Measurements from ENCODE around the gene COX7B.

DNA sequence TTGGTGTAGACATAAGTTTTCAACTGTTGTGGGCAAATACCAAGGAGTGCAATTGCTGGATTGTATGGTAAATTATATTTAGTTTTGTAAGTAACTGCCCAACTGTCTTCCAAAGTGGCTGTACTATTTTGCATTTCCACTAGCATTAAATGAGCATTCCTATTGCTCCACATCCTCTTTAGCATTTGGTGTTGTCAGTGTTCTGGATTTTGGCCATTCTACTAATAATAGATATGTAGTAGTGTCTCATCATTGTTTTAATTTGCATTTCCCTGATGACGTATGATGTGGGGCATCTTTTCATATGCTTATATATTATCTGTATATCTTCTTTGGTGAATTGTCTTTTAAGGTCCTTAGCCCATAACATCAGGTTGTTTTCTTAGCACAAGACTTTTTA, 52.9 kb downstream of the COX7B start:
- TF ChIP-seq CTCF (IDR thresholded peaks at IDR 0.05), result no peak
- TF ChIP-seq POLR2A (IDR thresholded peaks at IDR 0.05), result no peak
